ENCODE data around the gene DSCAM.
"Not testable (repeated sequence)": the region's sequence is repeated elsewhere in the genome, so short reads cannot be mapped to it uniquely, and the experiment has no call there.

DSCAM gene

GRCh38 chr21:40066221-40066620, 780.7 kb downstream of the DSCAM start:
- DNase-seq, result no peak

GRCh38 chr21:40060083-40060677, 786.8 kb downstream of the DSCAM start:
- DNase-seq, result no peak

GRCh38 chr21:40057331-40057730, 789.6 kb downstream of the DSCAM start:
- no peak for DNase-seq

GRCh38 chr21:40056031-40056430, 790.9 kb downstream of the DSCAM start:
- no peak for DNase-seq

- DNase-seq, result no peak
These were observed 792.6 kb downstream of the DSCAM start for GRCh38 chr21:40054403-40054802.

GRCh38 chr21:40053007-40053406, 794.0 kb downstream of the DSCAM start:
- DNase-seq, result no peak

GRCh38 chr21:40052276-40052675, 794.7 kb downstream of the DSCAM start:
- DNase-seq, result no peak

GRCh38 chr21:40051801-40052200, 795.2 kb downstream of the DSCAM start:
- DNase-seq, result no peak

- DNase-seq, result no peak
These were observed 797.0 kb downstream of the DSCAM start for GRCh38 chr21:40049931-40050290.

- no peak for DNase-seq
These were observed 797.7 kb downstream of the DSCAM start for GRCh38 chr21:40049031-40049930.

- no peak for DNase-seq
These were observed 798.8 kb downstream of the DSCAM start for GRCh38 chr21:40047993-40048730.

- DNase-seq, result no peak
These were observed 799.7 kb downstream of the DSCAM start for GRCh38 chr21:40047211-40047610.

- no peak for DNase-seq
These were observed 803.1 kb downstream of the DSCAM start for GRCh38 chr21:40043866-40044265.

GRCh38 chr21:40043423-40043822, 803.5 kb downstream of the DSCAM start:
- DNase-seq, result no peak

GRCh38 chr21:40041446-40041845, 805.5 kb downstream of the DSCAM start:
- no peak for DNase-seq

GRCh38 chr21:40033156-40033782, 813.7 kb downstream of the DSCAM start:
- DNase-seq, result not testable (repeated sequence)

GRCh38 chr21:40029888-40030287, 817.1 kb downstream of the DSCAM start:
- no peak for DNase-seq

- not testable (repeated sequence) for DNase-seq
These were observed 818.6 kb downstream of the DSCAM start for GRCh38 chr21:40028393-40028792.

- no peak for DNase-seq
These were observed 825.2 kb downstream of the DSCAM start for GRCh38 chr21:40021558-40022351.

- no peak for DNase-seq
These were observed 826.3 kb downstream of the DSCAM start for GRCh38 chr21:40020651-40021050.

GRCh38 chr21:40018871-40019475, 828.0 kb downstream of the DSCAM start:
- DNase-seq, result no peak

- DNase-seq, result no peak
These were observed 830.3 kb downstream of the DSCAM start for GRCh38 chr21:40016667-40017066.
